Lower leg skin (tissue), 4 donors: ENCODE data around the gene STAC. TPM values are rescaled to one million over a fixed set of nuclear protein-coding genes. Genes with fewer than 3 reads are reported as not detected.
"Not testable (repeated sequence)": the region's sequence is repeated elsewhere in the genome, so short reads cannot be mapped to it uniquely, and the experiment has no call there.

Source experiments
- DNase-seq, 2 donors: peaks; one replicate each; pipeline ENCODE4 v3.0.0-alpha.2; 2019; ENCODE audit warnings: low spot score in 2 of 2
- H3K4me3 ChIP-seq: fragments of 200-600 bp; sonication (generic); 2 replicates; pipeline ENCODE4 v1.5.1; 2017; ENCODE audit warnings: mild to moderate bottlenecking, low read depth; ENCODE audit not compliant: poor library complexity, severe bottlenecking
- CTCF ChIP-seq, 3 donors: fragments of 450-650 bp; IDR thresholded peaks; one replicate each; pipeline ENCODE4 v1.5.1; 2016; ENCODE audit warnings: antibody characterized with exemption in 3 of 3, mild to moderate bottlenecking in 3 of 3, moderate library complexity in 2 of 3
- POLR2A ChIP-seq, 2 donors: fragments of 450-650 bp; IDR thresholded peaks; one replicate each; pipeline ENCODE4 v1.6.1; 2016 to 2017; ENCODE audit warnings: antibody characterized with exemption in 2 of 2, mild to moderate bottlenecking in 1 of 2, moderate library complexity in 1 of 2
- WGBS, 2 donors: methylation state at CpG; one replicate each; pipeline ENCODE4 v1.1.5; 2018; 5-methylcytosine and 5-hydroxymethylcytosine counted together
- intact Hi-C: fragments of 100-400 bp; cut with DNase I; formaldehyde crosslinking; loops from one replicate; pipeline ENCODE4 v1.15.0; 2023; ENCODE audit warnings: low total_unique reads
- total RNA-seq, 4 donors: library from RNA; depleted of rRNA; stranded (reverse); fragments of >200 nt; gene quantifications; one replicate each; pipeline ENCODE4 v1.1.0, GENCODE V29; 2016

The STAC gene
- total RNA-seq, 4 donors from 2014 or later: 0.38 to 5.9 (median 1.1) TPM

- intact Hi-C loops: no loop called here
- WGBS, 2 donors: 98% methylated on average over 2 of the region's 2 CpGs
- H3K4me3 ChIP-seq: no peak overlapping the region
- TF ChIP-seq POLR2A (IDR thresholded peaks at IDR 0.05) (no peak), CTCF (IDR thresholded peaks at IDR 0.05) (no peak)
- no peak for DNase-seq
These were observed 75.1 kb downstream of the STAC start for GRCh38 chr3:36455406-36455805.

- H3K4me3 ChIP-seq: no peak overlapping the region
- intact Hi-C loops: no loop called here
- 83 to 91% methylated on average over 4 of the region's 4 CpGs for WGBS, 2 donors
- TF ChIP-seq POLR2A (IDR thresholded peaks at IDR 0.05) (no peak), CTCF (IDR thresholded peaks at IDR 0.05) (no peak)
- DNase-seq: no peak
These were observed 76.5 kb downstream of the STAC start for GRCh38 chr3:36456784-36457183.

GRCh38 chr3:36457667-36458066, 77.4 kb downstream of the STAC start:
- no peak for DNase-seq
- TF ChIP-seq CTCF (IDR thresholded peaks at IDR 0.05) (no peak), POLR2A (IDR thresholded peaks at IDR 0.05) (no peak)

GRCh38 chr3:36459177-36459576, 78.9 kb downstream of the STAC start:
- TF ChIP-seq POLR2A (IDR thresholded peaks at IDR 0.05) (no peak), CTCF (IDR thresholded peaks at IDR 0.05) (no peak)
- intact Hi-C loops: no loop called here
- DNase-seq: no peak
- no peak overlapping the region for H3K4me3 ChIP-seq

More at GRCh38 chr3:36457667-36458066, 77.4 kb downstream of the STAC start:
- WGBS, 2 donors: 58 to 61% methylated on average over 5 of the region's 5 CpGs
- intact Hi-C loops: no loop called here
- no peak overlapping the region for H3K4me3 ChIP-seq

GRCh38 chr3:36461597-36461996, 81.3 kb downstream of the STAC start:
- H3K4me3 ChIP-seq: no peak overlapping the region
- TF ChIP-seq POLR2A (IDR thresholded peaks at IDR 0.05): no peak
- 46 to 92% methylated on average over 1 of the region's 1 CpG for WGBS, 2 donors
- intact Hi-C loops: no loop called here
- no peak for DNase-seq

GRCh38 chr3:36472045-36472444, 91.7 kb downstream of the STAC start:
- intact Hi-C loops, DNase-seq, H3K4me3 ChIP-seq: not testable (repeated sequence)
- 85 to 87% methylated on average over 6 of the region's 6 CpGs for WGBS, 2 donors

- whole genome bisulfite sequencing, 2 donors: 84 to 91% methylated on average over 2 of the region's 2 CpGs
- no peak for DNase-seq
- no peak overlapping the region for H3K4me3 ChIP-seq
- intact Hi-C loops: no loop called here
- no peak for TF ChIP-seq POLR2A (IDR thresholded peaks at IDR 0.05)
- TF ChIP-seq CTCF (IDR thresholded peaks at IDR 0.05): no peak
These were observed 95.3 kb downstream of the STAC start for GRCh38 chr3:36475558-36475957.
